VCaP (cell line): Measurements from ENCODE around the gene ATRNL1.

ENCODE experiments used
- H3K27ac ChIP-seq: fragments of 450-650 bp; 2 replicates; pipeline ENCODE4 v1.5.1; 2017
- TF ChIP-seq, protein P1 (sequence below): fragments of 450-650 bp; conservative IDR thresholded peaks from 2 replicates; pipeline ENCODE4 v1.5.1; 2017; ENCODE audit warnings: mild to moderate bottlenecking, moderate library complexity

Gene ATRNL1

DNA sequence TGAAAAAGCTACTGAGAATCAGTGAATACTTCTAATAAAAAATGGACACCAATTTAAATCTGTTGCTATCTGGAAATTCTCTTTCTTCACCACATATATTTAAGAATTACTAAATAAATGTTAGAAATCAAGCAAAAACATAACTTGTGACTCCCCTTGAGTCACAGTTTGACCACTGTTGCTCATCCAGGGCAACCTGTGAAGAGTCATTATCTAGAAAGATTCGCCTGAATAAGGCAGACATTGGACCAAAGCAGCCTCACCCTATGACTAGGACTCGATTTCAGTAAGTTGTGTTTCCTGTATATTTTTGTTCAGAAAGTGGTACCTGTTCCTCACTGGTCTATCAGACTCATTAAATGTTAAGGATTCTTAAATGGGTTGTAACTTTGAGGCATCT is 572.4 kb downstream of the ATRNL1 start:
- TF ChIP-seq, protein P1, sequence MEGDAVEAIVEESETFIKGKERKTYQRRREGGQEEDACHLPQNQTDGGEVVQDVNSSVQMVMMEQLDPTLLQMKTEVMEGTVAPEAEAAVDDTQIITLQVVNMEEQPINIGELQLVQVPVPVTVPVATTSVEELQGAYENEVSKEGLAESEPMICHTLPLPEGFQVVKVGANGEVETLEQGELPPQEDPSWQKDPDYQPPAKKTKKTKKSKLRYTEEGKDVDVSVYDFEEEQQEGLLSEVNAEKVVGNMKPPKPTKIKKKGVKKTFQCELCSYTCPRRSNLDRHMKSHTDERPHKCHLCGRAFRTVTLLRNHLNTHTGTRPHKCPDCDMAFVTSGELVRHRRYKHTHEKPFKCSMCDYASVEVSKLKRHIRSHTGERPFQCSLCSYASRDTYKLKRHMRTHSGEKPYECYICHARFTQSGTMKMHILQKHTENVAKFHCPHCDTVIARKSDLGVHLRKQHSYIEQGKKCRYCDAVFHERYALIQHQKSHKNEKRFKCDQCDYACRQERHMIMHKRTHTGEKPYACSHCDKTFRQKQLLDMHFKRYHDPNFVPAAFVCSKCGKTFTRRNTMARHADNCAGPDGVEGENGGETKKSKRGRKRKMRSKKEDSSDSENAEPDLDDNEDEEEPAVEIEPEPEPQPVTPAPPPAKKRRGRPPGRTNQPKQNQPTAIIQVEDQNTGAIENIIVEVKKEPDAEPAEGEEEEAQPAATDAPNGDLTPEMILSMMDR: no peak
- peak overlapping the region; percentile 50 for H3K27ac ChIP-seq

GRCh38 chr10:115674496-115674895 is 581.3 kb downstream of the ATRNL1 start:
- no peak overlapping the region for H3K27ac ChIP-seq
- TF ChIP-seq, protein P1: no peak

- H3K27ac ChIP-seq: no peak overlapping the region
- TF ChIP-seq, protein P1: no peak
These were observed 603.6 kb downstream of the ATRNL1 start for GRCh38 chr10:115696747-115697146.

DNA sequence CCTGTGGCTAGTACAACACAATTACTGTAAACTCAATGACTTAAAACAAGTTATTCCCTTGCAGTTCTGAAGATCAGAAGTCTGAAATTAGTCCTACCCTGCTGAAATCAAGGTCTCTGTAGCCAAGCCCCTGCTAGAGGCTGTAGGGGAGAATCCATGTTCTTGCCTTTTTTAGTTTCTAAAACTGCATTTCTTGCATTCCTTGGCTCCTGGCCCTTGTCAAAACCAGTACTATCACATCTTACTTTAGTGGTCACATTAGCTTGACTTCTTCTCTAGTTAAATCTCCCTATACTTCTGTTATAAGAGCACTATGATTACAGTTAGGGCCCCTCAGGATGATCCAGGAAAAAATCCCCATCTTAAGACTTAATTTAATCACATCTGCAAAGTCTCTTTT is 612.9 kb downstream of the ATRNL1 start:
- no peak overlapping the region for H3K27ac ChIP-seq
- TF ChIP-seq, protein P1: no peak

DNA sequence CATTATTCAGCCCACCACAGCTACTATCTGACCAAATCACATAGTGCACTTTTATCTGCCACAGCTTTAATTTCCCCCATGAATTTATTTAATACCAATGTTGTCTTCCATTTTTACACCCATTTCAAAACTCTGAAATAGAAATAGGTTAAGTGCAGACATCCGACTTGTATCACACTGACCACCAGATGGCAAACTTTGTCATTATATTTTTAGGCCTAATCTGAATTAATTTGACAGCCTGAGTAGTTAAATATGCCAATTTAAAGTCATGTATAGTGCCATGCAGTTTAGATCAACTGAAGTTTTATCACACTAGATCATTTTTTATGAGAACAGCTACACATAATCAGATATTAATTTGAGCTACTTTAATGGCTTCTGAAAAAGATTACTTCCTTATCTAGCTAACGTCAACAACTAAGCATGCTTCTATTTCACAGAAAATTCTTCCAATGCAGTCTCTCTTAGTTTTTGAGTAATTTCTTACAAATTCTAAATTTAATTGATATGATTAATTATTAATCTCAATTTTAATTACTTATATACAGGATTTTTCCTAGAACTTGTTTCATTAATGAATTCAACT is 613.4 kb downstream of the ATRNL1 start:
- TF ChIP-seq, protein P1: peak; percentile 69
- no peak overlapping the region for H3K27ac ChIP-seq

GRCh38 chr10:115710136-115710535 is 617.0 kb downstream of the ATRNL1 start:
- TF ChIP-seq, protein P1: 0 out of 2 replicates have a peak, but pooled peaks have one; percentile 14
- no peak overlapping the region for H3K27ac ChIP-seq

DNA sequence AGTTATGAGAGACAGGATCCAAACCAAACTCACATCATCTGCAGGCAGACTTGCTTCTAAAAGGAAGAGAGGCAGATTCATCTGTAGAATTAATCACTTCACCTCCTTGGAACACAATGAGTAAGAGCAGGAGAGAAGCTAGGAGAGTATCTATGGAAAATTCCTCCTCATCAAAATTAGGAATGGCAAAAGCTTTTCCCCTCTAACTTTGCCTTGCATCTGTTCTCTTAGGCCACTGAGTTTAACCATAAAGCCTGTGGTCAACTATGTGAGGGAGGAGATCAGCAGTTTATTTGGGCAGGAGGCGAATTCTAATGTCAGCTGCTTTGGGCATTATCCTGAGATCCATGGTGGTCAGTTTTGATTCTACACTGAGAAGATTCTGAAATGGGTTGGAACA is 618.1 kb downstream of the ATRNL1 start:
- H3K27ac ChIP-seq: no peak overlapping the region
- TF ChIP-seq, protein P1: no peak
